GM21447 (cell line): ENCODE results near the gene CREB3L2.
"Not testable (repeated sequence)": the region's sequence is repeated elsewhere in the genome, so short reads cannot be mapped to it uniquely, and the experiment has no call there.

Source experiments
- ATAC-seq: cut with Tn5 transposase; IDR thresholded peaks from one replicate; pipeline ENCODE4 v1.9.1; 2021; ENCODE audit not compliant: unreplicated experiment

The CREB3L2 gene

DNA sequence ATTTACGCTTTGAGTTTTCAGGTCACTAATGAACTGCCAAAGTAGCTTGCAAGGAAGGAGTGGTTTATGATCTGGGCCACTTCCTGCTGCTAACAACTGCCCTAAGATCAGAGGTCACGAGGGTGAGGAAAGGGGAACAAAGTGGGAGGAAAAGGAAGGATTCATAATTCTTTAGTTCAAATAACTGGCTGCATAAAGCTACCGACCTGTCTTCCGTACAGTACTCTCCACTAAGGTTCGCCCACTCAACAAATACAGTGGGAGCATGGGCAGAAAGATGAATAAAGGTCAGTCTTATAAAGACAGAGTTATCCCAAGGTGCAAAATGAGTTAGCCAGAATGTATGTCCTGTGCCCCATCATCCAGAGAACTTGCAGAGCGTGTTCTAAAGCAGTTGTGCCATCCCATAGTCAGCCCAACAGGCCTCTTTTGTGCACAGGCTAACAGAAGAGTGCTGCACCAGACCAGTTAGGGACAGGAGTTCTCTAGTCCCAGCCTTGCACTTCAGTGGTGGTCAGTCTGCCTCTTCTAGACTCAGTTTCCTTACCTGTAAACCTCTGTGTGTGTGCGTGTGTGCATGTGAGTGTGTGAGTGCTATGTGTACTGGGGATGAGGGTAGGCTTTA, 65.9 kb downstream of the CREB3L2 start:
- ATAC-seq = peak; percentile 66

DNA sequence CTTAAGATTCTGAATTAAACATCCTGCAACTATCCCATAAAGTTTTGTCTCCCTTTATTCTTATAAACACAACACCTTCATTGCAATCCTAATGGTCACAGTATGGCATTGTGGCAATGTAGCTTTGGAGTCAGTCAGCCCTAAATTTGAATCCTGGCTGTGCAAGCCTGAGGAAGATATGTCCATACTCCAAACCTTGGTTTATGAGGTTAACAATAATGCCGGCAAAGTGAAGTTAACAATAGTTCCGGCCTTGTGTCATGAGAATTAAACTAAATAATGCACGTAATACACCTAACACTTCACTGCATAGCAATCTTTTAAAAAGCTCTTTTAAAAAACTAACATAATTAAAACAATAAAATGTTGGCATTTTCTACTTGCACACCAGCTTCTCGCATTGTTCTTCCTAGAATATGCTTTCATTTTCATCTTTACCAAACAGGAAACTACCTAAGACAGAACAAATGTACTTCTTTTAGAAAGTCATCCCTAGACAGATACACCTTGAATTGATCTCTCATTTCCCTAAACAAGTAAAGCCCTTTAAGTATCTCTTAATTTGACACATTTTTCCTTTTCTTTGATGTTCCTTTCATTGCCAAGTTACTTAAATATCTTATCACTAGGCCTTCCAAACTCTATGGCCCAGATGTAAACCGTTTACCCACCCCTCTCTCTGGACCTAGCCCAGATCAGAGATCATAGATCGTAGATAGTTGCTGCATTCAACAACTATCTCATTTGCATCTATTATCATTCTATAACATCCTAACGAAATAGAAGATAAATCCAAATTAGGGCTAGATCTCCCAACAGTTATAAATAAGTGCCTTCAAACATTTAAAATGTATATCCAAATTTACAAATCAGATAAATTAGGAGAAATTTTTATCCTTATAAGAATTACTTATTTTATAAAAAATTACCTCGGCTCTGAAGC, 66.7 kb downstream of the CREB3L2 start:
- peak; percentile 75 for ATAC-seq

DNA sequence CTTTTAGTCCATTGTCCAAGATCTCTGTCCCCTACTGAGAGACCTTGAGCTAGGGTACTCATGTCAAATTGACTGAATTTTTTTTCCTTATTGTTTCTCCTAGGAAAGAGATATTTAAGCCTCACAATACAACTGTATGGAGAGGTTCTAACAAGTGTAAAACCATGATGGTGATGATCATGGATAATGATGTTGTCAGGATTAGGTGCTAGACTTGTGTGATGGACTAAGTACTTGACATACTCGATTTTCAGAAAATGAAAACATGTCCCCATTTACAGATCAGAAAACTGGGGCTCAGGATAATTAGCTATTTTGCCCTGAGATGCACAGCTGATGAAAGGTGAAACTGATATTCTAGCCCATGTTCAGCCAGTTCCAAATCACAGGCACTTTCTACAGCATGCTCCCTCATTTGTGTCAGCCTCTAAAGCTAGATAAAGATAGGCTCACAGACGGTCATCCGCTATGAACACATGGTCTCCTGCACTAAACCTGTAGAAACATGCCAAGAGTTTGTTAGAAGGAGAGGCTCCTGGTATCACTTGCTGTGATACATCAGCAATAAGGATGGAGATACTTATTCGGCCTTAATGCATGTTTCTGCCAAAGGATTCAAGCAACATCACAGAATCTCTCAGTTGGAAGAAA, 67.6 kb downstream of the CREB3L2 start:
- ATAC-seq = no peak

DNA sequence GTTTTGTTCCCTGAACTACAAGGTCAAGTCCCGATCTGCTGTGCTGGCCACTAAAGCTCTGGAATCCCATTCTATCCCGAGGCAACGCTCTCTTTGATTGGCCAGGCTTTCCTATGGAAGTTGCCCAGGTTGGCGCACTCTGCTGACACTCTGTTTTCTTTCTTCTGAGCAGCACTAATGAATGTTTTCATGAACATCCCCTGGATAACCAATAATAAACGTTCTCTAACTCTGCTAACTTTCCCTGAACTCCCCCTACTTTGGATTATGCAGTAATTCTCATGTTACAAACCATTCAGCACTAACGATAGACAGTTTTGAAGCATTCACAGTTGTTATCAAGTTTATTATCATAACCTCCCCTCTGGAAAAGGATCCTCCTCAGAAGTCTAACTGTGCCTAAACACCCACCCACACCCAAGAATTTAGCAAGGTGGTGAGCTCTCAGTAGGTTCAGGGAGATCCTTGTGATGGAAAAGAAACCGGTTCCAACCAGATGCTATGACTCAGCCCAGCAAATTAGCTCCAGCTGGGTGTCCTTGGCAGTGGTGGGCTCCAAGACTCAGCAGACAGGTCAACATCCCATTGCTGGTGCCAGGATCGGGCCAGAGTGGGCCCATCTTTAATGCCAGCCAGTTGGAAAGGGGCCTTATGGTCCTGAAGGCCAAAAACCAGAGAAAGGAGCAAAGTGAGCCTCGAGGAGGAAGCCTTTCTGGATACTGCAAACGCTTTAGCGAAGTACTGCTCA, 68.4 kb downstream of the CREB3L2 start:
- no peak for ATAC-seq

DNA sequence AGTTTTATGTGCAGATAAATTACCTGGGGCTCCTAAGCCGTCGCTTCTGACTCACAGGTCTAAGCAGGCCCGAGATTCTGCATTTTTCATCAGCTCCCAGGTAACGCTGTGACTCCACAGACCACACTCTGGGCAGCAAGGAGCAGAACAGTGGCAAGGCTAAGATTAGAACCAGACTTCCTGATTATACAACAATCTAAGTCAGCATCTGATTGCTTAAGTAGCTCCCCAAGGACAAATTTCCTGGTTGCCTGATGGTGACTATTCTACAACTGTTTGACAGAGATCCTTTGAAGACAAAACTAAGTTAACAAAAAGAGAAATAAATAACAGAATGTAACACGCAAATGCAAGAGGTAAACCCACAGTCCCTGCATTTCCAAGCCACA, 69.0 kb downstream of the CREB3L2 start:
- ATAC-seq = no peak

DNA sequence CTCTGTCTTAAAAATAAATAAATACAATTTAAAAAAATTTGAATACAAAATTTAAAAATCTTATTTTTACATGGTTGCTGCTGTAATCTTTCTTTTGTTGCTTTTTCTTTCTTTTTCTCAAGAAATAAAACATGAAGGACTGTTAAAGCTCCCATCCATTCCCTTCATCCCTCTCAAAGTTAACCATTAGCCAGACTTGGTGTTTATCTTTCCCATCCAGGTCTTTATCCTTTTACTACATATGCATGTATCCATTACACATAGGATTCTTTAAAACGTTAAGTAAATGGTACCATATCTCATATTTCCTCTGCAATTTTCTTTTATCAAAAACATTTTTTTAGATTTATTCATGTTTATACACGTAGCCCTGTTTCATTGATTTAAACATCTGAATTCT, 70.1 kb downstream of the CREB3L2 start:
- no peak for ATAC-seq

DNA sequence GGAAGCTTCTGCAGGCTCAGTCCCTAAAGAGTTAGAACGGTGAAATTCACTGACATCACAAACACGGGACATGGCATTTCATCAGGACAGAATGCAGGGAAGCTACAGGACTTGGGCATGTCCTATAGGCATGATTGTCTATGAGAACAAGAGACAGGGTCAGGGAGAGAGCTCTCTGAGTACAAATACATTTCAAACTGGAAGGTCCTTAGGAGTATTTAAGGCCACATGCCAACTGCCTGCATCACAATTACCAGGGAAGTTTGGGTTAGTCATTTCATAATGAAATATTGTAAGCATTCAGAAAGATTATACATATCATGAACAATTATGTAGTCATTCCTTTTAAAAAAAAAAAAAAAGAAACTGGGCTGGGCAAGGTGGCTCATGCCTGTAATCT, 71.3 kb downstream of the CREB3L2 start:
- ATAC-seq = no peak

DNA sequence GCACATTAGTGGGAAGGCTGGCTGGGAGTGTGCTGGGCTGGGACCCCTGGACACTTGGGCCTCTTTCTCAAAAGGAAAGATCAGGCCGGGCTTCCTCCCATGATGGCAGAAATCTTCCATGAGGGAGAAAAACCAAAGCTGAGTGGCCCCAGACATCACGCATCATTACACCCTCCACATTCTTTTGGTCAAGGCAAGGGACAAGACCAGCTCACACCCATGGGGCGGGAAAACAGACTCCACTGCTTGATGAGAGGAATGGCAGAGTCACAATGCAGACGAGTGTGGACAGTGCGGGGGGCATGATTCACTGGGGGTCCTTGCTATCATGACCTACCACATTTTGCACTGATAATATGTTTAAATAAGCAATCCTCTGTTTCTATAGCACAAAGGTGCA, 73.3 kb downstream of the CREB3L2 start:
- no peak for ATAC-seq

DNA sequence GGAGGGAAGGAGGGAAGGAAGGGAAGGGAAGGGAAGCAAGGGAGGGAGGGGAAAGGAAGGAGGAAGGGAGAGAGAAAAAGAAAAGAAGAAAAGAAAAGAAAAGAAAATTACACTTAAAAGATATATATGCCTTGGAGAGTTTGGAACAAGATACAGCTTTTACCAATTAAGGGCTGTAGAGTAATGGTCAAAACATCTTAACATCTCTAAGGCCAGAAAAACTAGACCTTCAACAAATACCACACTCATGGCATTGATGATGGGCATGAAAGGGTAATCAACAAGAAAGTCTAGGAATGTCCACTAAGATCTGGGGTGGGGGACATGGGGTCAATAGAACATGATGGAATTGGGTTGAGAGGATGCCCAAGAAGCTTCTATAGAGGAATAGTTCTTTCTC, 74.5 kb downstream of the CREB3L2 start:
- ATAC-seq = no peak

DNA sequence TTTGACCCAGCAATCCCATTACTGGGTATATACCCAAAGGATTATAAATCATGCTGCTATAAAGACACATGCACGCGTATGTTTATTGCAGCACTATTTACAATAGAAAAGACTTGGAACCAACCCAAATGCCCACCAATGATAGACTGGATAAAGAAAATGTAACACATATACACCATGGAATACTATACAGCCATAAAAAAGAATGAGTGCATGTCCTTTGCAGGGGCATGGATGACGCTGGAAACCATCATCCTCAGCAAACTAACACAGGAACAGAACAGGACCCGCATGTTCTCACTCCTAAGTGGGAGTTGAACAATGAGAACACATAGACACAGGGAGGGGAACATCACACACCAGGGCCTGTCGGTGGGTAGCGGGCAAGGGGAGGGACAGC, 75.7 kb downstream of the CREB3L2 start:
- ATAC-seq = not testable (repeated sequence)

DNA sequence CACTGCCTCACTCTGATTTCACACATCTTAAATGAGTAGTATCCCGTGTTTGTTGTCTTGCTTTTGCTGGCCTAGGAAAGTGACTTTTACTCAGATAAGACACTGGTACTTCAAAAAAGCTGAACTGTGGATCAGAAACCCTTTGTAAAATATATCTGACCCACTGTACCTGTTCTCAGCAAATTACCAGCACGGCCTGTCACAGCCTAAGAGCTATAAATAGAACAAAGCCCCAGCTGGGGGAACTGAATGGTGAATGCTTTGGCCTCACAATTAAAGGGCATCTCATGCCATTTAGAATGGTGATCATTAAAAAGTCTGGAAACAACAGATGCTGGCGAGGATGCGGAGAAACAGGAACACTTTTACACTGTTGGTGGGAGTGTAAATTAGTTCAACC, 76.1 kb downstream of the CREB3L2 start:
- no peak for ATAC-seq

DNA sequence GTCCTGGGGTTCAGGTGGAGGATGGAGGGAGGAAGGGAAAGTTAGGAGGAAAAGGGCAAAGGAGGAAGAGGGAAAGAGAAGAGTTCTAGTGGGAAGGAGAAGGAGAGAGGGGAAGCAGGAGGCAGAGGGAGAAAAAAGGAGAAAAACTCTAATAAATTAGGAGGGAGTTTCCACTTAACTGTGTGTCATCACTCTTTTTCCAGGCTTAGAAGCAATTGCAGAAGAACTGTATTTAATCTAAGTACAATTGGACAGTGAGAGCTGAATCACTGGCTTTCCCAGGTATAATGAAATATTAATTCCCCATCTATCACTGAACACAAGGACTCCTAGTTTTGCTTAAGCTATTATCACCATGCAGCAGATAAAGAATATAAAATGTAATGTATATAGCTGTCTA, 76.8 kb downstream of the CREB3L2 start:
- no peak for ATAC-seq

DNA sequence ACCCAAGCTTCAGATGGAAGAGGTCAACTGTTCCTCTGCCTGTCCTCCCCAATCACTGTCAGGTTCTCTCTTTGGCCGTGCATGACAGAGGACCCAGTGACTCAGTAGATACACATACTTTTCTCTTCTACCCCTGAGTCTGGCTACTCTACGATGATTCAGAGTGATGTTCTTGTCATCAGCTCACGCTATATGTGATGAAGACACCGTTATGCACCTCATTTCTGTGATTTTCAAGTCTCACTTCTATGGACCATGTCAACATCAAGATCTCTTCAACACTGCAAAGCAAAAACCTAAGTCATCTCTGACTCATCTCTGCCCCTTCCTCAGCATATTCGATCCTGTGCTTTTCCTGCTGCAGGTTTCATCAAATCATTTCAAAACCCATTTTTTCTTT, 78.5 kb downstream of the CREB3L2 start:
- ATAC-seq = no peak

DNA sequence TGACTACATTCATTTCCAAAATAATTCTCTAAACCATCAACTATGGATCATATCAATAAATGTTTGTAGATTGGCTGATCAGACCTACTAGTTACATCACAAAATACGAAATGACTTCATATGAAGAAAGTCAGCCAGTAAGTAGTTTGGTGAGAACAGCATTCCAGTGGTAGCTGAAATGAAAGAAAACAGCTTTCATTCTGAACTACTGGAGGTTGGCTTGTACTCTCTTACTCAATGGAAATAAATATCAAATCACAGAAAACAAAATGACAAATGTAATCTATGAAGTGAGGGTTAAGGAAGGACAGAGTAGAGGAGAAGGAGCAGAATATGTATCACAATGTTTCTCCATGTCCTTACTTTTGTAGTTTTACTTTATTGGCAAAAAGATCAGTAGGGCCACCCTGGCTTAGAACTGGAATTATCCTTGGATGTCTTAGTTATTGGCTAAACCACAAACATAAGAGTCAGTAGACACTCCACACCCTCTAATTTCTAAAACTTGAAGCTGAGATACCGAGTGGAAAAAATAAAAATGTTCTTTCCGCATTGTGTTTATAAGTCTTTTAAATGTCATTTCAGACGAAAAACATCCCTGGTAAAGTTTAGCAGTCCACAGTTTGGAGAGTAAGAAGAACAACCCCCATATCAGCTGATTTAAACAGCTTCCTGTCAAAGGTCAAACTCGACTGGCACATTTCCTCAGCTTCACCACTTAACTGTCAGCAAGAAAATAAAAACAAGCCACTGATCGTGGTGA, 81.1 kb downstream of the CREB3L2 start:
- no peak for ATAC-seq

DNA sequence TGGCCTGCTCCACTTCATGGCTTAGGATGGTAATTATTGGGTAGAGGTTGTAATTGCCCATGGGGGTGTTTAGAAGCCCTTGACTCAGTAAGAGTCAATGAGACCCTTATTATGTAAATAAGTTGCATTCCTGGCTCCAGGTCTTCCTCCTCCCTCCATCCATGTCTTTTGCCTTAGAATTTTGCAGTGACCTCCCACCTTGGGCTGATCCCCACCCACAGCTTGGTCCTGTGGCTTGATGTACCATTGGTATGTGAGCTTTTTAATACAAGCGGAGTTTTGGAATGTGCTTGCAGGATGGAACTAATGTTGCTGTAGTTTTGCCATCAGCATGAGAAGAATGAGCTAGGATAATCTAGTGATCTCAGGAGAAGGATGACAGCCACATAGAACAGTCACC, 81.9 kb downstream of the CREB3L2 start:
- no peak for ATAC-seq

DNA sequence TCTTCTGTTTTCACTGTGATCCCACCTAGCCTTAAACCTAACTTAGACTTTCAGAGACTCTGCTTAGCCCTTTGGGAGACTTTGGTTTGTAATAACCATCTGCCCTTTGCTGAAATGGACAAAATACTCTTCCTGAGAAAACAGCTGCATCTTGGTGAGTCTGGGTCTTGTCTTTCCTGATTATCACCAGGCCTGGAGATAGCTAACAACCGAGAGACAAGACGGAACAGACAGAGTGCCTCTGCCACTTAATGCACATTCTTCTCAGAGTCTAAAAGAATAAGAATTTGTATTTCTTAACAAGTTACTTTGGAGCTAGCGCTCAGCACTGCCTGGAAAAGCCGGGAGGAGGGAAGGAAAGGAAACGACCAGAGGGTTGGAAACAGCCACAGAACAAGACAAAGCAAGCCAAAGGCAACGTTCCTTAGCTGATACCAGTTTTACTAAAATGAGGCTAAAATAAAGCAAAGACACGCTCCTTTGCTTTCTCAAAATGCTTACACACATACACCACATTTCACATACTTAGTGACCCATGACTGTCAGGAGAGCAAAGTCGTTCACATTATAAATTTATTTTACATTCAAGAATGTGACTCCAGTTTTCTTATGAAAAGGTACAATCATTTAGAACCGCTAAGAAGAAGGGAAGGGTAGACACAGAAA, 84.8 kb downstream of the CREB3L2 start:
- ATAC-seq = no peak

DNA sequence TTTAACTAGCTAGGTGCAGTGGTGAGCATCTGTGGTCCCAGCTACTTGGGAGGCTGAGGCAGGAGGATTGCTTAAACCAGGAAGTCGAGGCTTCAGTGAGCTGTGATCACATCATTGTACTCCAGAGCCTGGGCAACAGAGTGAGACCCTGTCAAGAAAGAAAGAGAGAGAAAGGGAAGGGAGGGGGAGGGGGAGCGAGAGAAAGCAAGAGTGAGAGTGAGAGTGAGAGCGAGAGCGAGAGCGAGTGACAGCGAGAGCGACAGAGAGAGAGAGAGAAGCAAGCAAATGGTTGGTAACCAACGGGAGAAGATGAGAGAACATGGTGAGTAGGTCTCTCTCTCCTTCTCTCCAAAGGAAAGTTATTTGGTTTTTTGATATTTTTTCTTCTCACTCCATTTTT, 85.3 kb downstream of the CREB3L2 start:
- no peak for ATAC-seq

DNA sequence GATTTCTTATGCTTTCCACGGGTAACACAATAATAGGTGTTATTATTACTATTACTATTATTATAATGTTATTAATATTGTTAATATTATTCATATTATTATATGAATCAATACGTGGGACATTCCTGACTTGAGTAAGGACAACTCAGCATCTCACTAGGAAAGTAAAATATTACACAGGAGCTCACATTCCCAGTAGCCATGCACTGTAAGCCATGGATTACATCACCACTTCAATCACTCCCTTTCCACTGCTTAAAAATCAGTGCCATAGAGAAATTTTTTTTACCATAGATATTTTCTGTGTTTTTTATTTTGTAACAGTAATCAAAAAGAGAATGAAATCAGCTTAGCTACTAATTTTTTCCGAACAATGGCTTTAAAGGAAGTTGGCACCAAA, 86.6 kb downstream of the CREB3L2 start:
- ATAC-seq = no peak

DNA sequence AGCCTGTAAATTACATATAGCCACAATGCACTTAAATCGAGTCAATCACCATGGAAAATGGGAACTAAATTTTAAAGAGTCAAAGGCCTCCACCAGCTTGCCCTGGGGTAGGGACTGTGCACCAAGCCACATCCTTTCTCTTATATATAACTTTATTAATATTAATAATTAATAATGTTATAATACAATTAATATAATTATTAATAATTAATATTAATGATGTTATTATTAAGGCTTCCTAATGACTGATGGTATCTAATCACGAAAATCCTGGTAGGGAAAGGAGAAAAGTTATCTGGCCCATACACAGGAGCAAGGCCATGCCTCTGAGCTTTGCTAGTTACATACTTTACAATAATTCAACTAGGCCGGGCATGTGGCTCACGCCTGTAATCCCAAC, 87.9 kb downstream of the CREB3L2 start:
- no peak for ATAC-seq

DNA sequence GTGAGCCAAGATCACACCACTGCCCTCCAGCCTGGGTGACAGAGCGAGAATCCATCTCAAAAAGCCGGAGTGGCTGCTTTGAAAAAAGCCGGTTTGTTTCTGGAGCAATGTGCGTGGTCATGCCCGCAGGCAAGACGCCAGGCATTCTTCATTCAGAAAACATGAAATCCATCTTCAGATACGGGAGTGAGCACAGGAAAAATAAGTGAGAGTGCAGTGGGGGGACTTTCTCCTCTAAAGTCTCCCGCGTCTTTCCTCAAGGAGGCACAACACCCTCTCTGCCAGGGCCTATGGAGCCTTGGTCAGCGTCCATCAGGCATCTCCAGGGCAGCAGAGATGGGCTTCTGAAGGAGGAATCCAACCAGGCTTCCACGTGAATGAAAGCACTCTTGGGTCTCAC, 92.8 kb downstream of the CREB3L2 start:
- ATAC-seq = no peak
